Neural progenitor cell (in vitro differentiated cells): ENCODE data around the gene TMEM242.

Source experiments
- EZH2 ChIP-seq: fragments of 200-600 bp; sonication (generic); IDR thresholded peaks from 2 replicates; pipeline ENCODE4 v1.6.1; 2017; ENCODE audit warnings: antibody characterized with exemption, mild to moderate bottlenecking, moderate library complexity
- EZH2phosphoT487 ChIP-seq: fragments of 200-600 bp; sonication (generic); IDR thresholded peaks from 2 replicates; pipeline ENCODE4 v1.6.1; 2017; ENCODE audit warnings: antibody characterized with exemption
- TF ChIP-seq, protein P1 (sequence below): fragments of 200-600 bp; sonication (generic); IDR thresholded peaks from 2 replicates; pipeline ENCODE4 v1.5.1; 2017; ENCODE audit warnings: antibody characterized with exemption, mild to moderate bottlenecking

DNA sequence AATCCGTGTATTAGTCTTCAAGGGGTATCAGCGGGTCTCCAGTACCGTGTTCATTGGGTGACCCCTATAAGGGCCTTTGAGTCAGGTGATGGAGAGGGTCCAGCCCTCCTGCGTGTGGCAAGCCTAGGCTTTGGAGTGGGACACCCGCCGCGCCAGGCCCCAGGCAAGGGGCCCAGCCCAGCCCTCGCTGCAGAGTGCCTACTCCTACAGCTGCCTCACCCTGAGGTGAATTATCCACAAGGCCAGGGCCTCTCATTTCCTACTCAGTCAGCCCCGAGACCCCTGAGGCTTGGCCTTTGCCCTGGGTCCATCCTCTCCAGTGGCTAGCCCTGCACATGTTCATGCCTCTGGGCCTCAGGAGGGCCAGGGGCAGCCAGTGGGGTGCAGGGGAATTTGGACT lies 45.1 kb downstream of the TMEM242 start:
- TF ChIP-seq EZH2phosphoT487 = no peak
- no peak for TF ChIP-seq EZH2
- TF ChIP-seq, protein P1, sequence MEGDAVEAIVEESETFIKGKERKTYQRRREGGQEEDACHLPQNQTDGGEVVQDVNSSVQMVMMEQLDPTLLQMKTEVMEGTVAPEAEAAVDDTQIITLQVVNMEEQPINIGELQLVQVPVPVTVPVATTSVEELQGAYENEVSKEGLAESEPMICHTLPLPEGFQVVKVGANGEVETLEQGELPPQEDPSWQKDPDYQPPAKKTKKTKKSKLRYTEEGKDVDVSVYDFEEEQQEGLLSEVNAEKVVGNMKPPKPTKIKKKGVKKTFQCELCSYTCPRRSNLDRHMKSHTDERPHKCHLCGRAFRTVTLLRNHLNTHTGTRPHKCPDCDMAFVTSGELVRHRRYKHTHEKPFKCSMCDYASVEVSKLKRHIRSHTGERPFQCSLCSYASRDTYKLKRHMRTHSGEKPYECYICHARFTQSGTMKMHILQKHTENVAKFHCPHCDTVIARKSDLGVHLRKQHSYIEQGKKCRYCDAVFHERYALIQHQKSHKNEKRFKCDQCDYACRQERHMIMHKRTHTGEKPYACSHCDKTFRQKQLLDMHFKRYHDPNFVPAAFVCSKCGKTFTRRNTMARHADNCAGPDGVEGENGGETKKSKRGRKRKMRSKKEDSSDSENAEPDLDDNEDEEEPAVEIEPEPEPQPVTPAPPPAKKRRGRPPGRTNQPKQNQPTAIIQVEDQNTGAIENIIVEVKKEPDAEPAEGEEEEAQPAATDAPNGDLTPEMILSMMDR = no peak
